ENCODE data around the gene MPHOSPH9.

Gene MPHOSPH9, protein sequence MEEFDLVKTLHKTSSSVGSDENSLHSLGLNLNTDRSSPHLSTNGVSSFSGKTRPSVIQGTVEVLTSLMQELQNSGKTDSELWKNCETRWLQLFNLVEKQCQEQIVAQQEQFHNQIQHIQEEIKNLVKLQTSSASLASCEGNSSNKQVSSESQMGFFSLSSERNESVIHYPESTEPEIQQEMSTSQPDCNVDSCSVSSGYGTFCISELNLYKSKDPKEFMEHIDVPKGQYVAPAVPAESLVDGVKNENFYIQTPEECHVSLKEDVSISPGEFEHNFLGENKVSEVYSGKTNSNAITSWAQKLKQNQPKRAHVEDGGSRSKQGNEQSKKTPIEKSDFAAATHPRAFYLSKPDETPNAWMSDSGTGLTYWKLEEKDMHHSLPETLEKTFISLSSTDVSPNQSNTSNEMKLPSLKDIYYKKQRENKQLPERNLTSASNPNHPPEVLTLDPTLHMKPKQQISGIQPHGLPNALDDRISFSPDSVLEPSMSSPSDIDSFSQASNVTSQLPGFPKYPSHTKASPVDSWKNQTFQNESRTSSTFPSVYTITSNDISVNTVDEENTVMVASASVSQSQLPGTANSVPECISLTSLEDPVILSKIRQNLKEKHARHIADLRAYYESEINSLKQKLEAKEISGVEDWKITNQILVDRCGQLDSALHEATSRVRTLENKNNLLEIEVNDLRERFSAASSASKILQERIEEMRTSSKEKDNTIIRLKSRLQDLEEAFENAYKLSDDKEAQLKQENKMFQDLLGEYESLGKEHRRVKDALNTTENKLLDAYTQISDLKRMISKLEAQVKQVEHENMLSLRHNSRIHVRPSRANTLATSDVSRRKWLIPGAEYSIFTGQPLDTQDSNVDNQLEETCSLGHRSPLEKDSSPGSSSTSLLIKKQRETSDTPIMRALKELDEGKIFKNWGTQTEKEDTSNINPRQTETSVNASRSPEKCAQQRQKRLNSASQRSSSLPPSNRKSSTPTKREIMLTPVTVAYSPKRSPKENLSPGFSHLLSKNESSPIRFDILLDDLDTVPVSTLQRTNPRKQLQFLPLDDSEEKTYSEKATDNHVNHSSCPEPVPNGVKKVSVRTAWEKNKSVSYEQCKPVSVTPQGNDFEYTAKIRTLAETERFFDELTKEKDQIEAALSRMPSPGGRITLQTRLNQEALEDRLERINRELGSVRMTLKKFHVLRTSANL

DNA sequence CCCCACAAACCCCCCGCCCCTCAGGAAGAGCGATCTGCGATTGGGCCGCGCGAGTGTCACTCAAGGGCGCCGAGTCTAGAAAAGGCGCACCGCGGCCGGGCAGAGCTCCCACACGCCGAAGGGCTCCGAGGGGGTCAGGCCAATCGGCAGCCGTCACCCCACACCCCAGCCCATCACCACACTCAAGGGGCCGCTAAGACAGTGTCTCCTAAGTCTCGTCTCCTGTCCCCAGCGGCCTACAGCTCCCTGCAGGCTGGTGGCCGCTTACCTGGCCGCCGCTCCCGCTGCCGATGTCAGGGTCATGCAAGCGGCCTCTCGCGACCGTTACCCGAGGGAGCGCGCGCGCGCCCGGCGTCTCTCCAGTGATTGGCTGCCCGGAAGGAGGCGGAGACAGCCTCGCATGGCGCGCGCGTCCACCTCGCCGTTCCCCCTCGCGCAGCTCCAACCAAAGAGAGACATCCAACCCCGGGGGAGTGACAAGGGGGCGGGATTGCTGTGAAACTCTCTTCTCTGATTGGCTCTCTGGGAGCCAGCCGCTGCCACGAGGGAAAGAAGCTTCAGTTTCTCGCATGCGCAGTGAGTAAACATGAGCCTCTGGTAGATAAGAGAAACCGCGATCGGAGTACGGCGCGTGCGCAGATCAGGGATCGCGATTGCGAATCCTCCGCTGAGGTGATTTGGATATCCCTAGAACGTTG is at the start of gene MPHOSPH9, which contains the start of gene MTRFR:
Gene MPHOSPH9 (minus strand): TSS at position 335 of the 698 bp plus-strand sequence. CDS start 2,777 bp downstream, outside the sequence.
Gene MTRFR (plus strand): TSS at position 630 of the 698 bp plus-strand sequence. CDS start 20,239 bp downstream, outside the sequence.
- DNase-seq = peak; percentile 99

DNA sequence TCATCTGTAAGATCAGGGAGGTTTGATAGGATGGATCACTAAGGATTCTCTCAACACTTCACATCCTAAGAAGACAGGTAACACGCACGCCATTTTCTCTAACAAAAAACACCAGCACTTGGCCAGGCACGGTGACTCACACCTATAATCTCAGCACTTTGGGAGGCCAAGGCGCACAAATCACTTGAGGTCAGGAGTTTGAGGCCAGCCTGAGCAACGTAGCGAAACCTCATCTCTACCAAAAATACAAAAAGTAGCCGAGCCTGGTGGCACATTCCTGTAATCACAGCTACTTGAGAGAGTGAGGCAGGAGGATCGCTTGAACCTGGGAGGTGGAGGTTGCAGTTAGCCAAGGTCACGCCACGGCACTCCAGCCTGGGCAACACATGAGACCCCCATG is 49.2 kb upstream of the MPHOSPH9 start:
- DNase-seq = no peak

DNA sequence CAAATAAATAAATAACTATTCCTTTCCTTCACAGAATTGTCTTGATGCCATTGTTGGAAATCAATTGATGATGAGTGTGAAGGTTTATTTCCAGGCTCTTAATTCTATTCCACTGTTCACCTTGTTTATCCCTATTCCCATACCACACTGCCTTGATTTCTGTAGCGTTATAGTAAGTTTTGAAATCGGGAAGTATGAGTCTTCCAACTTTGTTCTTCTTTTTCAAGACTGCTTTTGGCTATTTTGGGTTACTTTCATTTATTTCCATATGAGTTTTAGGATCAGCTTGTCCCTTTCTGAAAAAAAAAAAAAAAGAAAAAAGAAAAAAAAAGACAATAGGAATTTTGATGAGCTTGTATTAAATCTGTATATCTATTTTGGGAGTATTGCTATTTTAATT is 48.0 kb upstream of the MPHOSPH9 start:
- DNase-seq = no peak

DNA sequence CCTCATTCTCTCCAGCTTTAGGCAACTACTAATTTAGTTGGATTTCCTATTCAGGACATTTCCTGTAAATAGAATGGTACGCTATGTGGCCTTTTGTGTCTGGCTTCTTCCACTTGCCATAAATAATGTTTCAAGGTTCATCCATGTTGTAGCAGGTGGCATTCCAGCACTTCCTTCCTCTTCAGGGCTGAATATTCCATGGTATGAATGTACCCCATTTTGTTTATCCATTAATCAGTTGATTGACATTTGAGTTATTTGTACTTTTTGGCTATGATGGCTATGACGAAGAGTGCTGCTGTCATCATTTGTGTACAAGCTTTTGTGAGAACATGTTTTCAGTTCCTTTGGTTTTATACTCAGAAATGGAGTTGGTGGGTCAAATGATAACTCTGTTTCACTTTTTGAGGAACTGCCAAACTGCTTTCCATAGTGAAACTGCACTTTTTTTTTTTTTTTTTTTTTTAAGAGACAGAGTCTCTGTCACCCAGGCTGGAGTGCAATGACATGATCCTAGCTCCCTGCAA is 45.2 kb upstream of the MPHOSPH9 start:
- DNase-seq = no peak

DNA sequence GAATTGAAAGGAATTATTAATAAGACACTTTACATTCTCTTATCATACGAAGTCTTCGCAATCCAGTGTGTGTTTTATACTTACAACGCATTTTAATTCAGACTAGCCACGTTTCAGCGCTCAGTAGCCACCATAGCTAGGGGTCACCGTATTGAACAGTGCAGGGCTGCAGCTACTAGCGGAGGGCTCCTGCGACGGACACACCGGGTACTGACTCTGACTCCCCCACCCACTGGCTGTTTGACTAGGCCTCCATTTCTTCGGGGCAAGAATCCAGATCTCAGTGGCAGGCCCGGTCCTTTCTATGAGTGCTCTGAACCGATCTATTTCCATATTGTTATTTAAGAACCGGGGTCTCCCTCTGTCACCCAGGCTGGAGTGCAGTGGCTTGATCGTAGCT is 40.2 kb upstream of the MPHOSPH9 start:
- DNase-seq = no peak

DNA sequence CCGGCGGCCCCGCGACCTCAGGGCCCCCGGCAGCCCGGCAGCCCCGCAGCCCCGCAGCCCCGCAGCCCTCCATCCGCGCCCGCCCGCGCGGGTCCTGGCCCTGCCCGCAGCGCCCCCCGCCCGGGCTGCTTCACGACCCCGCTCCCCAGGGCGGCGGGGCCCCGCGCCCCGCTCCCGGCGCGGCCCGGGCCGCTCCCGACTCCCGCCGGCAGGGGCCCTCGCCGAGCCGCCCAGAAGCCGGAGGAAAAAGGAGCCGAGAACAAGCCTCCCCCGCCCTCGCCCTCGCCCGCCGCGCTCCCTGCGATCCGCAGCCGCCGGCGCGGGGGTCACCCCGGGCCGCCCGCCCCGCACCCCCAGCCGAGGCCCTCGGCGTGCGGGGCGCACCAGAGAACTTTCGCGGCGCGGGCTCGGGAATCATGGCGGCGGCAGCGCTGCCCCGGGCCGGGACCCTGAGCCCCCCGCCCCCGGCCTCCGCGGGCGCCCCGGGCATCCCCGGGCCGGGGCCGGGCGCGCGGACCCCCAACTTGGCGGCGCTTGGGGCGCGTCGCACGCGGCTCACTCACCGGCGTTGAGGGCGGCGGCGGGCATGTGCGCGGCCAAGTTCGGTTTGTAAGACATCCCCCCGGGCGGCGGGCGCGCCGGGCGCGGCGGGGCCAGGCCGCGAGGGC is 38.2 kb upstream of the MPHOSPH9 start:
- peak; percentile 62 for DNase-seq

DNA sequence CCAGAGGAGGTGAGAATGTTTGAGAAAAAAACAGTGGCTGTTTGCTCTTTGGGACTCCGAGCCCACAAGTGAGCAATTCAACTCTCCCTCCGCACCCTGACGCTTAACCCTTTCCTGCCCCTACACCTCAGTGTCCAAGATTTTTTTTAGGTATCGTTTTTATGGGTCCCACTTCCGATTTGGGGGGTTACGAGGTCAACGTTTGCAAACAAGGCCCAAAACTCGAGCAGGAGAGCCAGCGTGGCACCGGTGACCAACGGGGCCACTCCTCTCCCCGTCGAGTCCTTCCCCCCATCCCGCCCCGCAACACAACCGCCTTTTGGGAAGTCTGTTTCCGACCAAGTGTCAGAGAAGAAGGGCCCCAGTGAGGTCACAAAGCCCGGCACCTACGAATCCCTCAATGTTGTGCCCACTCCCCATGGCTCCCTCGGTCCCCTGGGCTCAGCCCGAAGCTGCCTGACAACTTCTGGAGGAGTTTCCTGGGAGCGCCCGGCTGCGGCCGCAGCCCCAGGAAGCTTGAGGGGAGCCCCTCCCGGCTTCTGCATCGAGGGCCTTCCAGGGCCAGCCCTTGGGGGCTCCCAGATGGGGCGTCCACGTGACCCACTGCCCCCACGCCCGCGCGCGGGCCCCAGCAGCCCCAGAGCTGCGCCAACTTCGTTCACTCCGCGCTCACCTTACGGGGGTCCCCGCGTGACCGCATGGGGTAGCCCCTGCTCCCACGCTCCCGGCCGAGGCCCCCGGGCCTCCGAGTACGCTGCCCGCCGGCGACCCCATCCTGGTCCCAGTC is 37.5 kb upstream of the MPHOSPH9 start:
- DNase-seq = no peak

DNA sequence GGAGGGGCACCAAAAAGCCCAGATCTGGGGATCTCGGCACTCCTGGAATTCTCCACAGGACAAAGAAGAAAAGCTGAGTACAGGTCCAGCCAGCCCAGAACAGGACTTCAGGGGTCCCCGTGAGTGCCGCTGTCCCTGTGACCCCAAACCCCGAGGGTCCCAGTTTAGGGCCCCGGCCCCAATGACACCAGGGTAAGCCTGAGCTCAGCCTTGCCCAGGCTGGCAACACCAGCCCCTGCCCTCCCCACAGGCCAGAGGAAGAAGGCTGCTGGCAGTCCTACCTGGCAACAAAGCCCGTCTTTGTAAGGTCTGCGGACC is 36.9 kb upstream of the MPHOSPH9 start:
- no peak for DNase-seq

DNA sequence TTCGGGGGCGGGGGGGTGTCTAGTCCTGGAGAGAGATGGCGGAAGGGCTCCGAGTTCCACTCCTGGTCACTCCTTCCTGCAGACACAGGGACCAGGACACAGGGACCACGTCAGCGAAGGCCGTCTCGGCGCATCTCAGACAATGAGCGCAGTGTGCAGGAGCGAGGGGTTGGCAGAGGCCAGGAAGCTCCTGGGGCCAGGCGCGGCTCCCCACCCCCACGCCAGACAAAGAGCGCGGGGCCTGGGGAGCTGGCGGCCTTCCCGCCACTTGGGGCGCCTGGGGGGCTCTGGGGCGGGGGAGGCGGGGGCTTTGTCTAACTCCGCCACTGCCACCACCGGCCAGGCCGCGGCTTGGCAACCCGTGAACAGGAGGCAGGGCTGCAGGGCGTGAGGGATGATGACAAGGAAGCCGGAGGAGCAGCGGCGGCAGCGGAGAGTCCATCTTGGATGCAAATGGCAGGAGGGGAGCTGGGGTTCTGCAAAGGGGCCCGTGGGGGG is 36.5 kb upstream of the MPHOSPH9 start:
- DNase-seq = no peak

DNA sequence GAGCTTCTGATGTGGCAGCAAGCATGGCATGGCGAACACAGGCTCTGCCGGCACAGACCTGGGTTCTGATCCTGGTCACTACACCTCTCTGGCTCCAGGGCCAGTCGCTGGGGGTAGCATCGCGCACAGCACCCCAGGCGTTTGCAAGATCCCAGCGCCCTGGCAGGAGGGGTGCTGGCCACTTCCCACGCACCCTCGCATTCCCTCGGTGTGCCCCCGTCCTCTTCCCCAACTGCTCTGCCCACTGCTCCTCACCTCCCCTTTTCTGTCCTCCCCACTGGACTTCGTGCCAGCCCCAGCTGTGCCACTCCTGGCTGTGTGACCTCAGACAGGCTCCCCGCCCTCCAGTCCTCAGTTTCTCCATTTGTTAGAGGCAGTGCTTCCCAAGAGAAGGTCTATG is 35.9 kb upstream of the MPHOSPH9 start:
- no peak for DNase-seq

DNA sequence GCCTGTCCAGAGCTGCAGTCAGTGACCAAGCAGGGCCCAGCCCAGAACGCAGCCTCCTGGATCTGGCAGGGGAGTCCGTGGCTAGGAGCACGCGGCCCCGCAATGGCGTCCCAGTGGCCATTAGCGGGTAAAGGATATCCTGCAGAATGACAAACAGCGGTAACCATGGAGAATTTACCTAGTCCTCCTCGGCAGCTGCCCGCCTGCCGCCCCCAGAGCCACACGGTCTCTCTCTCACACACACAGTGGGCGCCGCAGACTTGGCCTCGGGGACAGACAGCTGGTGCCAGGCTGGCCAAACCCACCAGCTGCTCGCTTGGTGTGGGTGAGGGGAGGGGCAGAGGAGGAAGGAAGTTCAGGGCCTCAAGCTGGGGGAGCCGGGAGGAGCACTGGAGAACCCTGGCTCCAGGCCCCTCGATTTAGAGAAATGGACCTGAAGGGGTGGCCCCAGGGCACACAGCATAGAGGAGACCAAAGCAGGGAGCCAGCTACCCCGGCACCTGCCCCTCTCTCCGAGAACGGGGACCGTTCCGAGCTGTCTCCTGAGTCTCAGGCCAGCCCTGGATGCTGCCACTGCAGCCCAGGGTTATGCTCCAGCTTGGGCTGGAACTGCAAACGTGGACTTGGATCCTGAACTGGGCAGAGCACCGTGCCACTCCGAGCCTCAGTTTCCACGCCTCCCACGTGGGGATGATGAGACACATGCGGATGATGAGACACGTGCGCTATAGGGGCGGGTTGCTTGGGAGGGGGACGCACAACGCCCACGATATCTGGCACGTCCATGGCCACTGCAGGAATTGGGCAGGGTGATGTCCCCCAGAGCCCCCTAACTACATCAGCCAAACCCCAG is 35.3 kb upstream of the MPHOSPH9 start:
- DNase-seq = no peak

DNA sequence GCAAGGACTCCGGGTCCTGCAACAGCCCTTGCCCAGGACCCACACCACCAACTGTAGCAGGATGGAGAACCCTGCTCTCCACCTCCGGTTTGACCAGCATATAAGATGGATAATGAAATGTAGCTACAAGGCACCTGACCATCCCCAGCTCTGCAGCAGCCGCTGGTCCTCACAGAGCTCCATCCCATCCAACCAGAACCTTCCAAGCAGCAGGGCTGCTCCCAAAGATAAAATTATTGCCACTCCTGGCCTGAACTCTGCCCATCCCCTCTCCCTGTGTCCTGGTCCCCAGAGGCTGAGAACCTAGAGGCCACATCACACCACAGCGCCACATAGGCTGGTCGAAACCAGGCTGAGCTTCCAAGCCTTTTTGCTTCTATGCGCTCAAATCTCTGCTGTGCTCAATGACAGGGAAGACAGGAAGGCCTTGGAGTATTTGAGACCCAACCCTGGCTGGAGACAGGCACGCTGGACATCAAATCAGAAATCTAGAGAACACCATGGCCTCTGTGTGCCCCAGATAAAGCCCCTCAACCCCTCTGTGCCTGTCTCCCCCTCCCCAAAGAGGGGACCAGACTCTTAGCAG is 34.5 kb upstream of the MPHOSPH9 start:
- DNase-seq = no peak

DNA sequence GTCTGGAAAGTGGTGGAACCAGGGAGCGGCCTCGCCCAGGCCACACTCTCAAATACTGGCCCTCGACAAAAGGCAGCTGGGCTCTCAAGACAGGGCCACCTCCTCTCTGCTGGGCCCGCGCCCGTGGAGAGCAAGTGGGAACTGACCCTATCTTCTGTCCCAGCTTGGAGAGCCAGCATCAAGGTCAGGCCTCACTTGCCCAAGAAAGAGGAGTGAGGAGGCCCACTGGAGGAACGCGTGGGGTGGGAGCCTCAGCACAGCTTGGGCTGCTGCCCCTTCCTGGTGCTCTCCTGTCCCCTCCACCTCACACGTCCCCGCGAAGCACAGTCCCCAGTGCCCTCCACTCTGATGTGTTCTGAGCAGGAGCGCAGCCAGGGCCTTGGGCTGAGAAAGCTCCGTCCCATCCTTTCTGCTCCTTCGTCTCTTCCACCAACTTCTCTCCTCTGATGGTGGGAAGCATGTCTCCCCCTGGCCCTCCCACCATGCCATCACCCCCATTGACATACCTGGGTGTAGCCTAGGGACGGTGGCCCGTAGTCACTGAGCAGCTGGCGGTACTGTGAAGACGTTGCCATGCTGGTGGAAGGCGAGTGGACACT is 33.8 kb upstream of the MPHOSPH9 start:
- DNase-seq = no peak

DNA sequence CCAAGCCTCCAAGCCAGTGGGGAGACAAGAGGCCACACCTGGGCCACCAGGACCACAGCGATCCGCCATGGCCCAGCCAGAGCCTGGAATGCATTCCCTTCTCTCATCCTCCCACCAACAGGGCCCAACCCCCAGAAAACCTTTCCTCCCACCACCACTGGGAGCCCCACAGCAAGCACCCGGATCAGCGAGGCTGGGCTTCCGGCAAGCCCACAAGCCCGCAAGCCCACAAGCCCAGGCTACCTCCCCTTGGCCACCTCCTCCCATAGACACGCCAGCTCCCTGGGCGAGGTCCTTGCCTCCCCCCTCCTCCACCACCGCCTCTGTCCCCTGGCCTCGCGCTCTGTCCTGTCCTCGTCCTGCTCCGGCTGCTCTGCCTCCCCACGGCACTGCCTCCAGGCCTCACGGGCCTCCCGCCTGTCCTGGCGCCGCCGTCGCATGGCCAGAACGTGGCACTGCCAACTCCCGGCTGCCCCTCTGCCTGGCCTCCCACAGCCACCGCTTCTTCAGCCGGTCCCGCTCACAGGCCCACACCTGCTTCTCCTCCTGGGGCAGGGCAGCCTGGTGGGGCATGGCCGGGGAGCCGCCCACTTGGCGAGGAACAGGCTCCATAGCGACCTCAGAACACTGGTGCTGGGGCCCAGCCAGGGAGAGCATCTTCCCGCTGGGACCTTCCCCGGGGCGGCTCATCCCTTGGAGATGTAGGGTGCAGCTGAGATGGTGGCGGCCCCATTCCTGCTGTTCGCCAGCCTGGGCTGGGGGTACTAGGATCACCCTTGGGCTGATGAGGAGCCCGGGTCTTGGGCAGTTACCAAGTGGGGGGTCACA is 33.1 kb upstream of the MPHOSPH9 start:
- DNase-seq = no peak

DNA sequence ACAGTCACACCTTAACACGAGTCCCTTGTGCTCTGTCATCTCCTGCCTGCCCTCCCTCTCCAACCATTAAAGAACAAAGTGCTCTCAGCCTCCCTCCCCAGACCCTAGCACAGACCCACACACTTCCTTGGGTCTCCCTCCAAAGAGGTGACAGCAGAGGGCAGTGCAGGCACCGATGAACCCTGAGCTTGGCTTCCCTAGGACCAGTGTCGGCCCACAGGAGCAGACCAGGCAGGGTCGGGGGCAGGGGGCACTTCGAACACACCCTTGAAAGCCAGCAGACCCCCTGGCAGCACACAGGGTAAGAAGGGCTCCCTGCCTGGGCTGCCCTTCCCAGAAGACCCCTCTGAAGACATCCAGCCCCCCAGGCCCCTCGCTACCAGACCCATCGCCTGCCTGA is 31.7 kb upstream of the MPHOSPH9 start:
- no peak for DNase-seq

DNA sequence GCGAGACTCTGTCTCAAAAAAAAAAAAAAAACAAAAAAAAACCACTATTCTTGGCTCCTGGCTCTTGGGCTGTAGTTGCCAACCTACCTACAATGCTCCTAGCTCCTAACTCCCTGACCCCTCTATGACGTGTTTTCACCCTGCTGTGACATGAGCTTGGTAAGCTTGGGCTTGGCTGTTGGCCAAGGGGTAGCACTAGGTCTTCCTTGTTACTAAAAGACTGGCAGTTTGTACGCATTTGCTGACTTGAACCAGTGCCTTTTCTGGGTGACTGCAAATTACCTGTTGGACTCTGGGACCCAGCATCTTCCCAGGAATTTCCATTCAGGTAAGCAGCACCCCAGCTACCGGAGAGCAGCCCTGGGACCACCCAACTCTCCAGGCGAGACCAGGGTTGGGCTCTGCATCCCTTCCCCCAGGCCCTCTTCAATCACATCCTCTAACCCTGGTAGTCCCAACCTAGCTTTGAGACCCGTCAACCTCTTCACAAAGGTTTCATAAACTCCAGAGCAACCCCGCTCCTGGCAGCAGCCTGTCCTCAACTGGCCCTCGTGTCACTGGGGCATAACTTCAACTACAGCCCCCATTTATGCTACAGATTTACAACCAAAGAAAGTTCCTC is 30.4 kb upstream of the MPHOSPH9 start:
- no peak for DNase-seq

DNA sequence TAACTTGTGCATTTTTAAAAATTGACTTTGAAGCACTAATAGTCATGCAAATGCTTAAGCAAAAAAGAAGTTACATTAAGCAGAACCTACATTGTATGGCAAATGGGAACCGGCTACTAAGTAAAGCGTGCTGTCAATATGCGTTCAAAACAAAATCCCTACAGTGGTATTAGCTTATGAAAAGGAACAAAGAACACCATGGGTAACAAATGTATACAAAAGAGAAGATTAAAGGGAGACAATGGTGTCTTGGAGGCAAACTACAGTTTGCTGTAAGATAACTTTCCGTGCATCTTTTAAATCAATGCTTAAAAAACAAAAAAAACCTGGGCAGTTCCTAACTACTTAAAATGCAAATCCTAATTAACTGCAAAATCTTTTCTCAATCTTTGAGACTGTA is 28.3 kb upstream of the MPHOSPH9 start:
- DNase-seq = no peak

DNA sequence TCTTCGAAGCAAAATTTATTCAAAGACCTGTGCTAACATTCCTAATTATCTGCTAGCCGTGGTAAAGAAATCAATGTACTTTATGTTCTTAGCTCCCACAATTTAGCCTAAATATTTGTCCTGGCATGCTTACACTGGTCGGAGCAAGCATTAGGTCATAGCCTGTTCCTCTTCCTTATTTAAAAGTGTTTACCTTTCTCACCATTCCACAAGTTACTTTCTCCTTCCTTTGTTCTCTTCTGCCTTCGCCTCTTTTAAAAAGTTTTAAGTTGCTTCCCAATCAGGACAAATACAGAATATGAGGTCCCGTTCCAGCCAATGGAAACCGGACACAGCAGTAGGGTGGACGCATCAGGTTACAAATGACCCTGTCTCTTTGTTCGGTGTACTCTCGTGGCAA is 27.1 kb upstream of the MPHOSPH9 start:
- DNase-seq = no peak
